H9 (cell line): ENCODE results near the gene BIN1. TPM values are rescaled to one million over a fixed set of nuclear protein-coding genes. Genes with fewer than 3 reads are reported as not detected.

Experiments
- DNase-seq: peaks from one replicate; pipeline ENCODE4 v3.0.0-alpha.2; 2017
- H2AFZ ChIP-seq: one replicate; pipeline ENCODE4 v1.6.1; 2013; ENCODE audit warnings: mild to moderate bottlenecking, low read length, control low read depth, moderate library complexity
- H2AK5ac ChIP-seq: 2 replicates; pipeline ENCODE4 v1.6.1; 2013; ENCODE audit warnings: low read length, control low read depth, mixed read lengths; ENCODE audit not compliant: insufficient read length
- H2BK120ac ChIP-seq: one replicate; pipeline ENCODE4 v1.6.1; 2013; ENCODE audit warnings: low read depth, mild to moderate bottlenecking, low read length, control low read depth, inconsistent platforms; ENCODE audit not compliant: poor library complexity, severe bottlenecking
- H2BK12ac ChIP-seq: 2 replicates; pipeline ENCODE4 v1.6.1; 2013; ENCODE audit warnings: low read length, control low read depth, mixed read lengths, low read depth; ENCODE audit not compliant: insufficient read length
- H2BK15ac ChIP-seq: 2 replicates; pipeline ENCODE4 v1.6.1; 2013; ENCODE audit warnings: low read depth, low read length, control low read depth
- H2BK20ac ChIP-seq: one replicate; pipeline ENCODE4 v1.6.1; 2013; ENCODE audit warnings: low read depth, mild to moderate bottlenecking, low read length, control low read depth, inconsistent platforms; ENCODE audit not compliant: poor library complexity, severe bottlenecking
- H2BK5ac ChIP-seq: 2 replicates; pipeline ENCODE4 v1.6.1; 2013; ENCODE audit warnings: low read length, control low read depth, mixed read lengths; ENCODE audit not compliant: insufficient read length
- H3K14ac ChIP-seq: 2 replicates; pipeline ENCODE4 v1.6.1; 2013; ENCODE audit warnings: low read length, control low read depth; ENCODE audit not compliant: insufficient read depth
- H3K18ac ChIP-seq: 2 replicates; pipeline ENCODE4 v1.6.1; 2013; ENCODE audit warnings: low read depth, mild to moderate bottlenecking, mixed read lengths, low read length, control low read depth; ENCODE audit not compliant: insufficient read length
- H3K23ac ChIP-seq: 2 replicates; pipeline ENCODE4 v1.6.1; 2013; ENCODE audit warnings: low read length, control low read depth, mixed read lengths, low read depth; ENCODE audit not compliant: insufficient read length
- H3K23me2 ChIP-seq: 2 replicates; pipeline ENCODE4 v1.6.1; 2013; ENCODE audit warnings: low read depth, mild to moderate bottlenecking, mixed read lengths, low read length, control low read depth; ENCODE audit not compliant: insufficient read length, poor library complexity, severe bottlenecking
- H3K27ac ChIP-seq: 2 replicates; pipeline ENCODE4 v1.5.1; 2013; ENCODE audit warnings: low read length, control low read depth, mixed read lengths, low read depth; ENCODE audit not compliant: insufficient read length
- H3K27me3 ChIP-seq: 2 replicates; pipeline ENCODE4 v1.6.1; 2013; ENCODE audit warnings: low read length, control low read depth, inconsistent platforms; ENCODE audit not compliant: insufficient read depth
- H3K4ac ChIP-seq: 2 replicates; pipeline ENCODE4 v1.6.1; 2013; ENCODE audit warnings: low read depth, mild to moderate bottlenecking, control low read depth, inconsistent platforms, low read length, moderate library complexity
- H3K4me1 ChIP-seq: 2 replicates; pipeline ENCODE4 v1.6.1; 2013; ENCODE audit warnings: low read length, control low read depth, inconsistent platforms; ENCODE audit not compliant: insufficient read depth
- H3K4me2 ChIP-seq: 2 replicates; pipeline ENCODE4 v1.6.1; 2013; ENCODE audit warnings: low read length, control low read depth, mixed read lengths; ENCODE audit not compliant: insufficient read length, insufficient read depth
- H3K56ac ChIP-seq: 2 replicates; pipeline ENCODE4 v1.6.1; 2013; ENCODE audit warnings: low read depth, mild to moderate bottlenecking, mixed read lengths, low read length, control low read depth; ENCODE audit not compliant: insufficient read length
- H3K79me1 ChIP-seq: 2 replicates; pipeline ENCODE4 v1.6.1; 2013; ENCODE audit warnings: low read depth, mild to moderate bottlenecking, moderate library complexity, low read length, control low read depth, inconsistent platforms; ENCODE audit not compliant: insufficient read depth, poor library complexity, severe bottlenecking
- H3K79me2 ChIP-seq: 2 replicates; pipeline ENCODE4 v1.6.1; 2013; ENCODE audit warnings: low read length, control low read depth, inconsistent platforms; ENCODE audit not compliant: insufficient read depth
- H3K9ac ChIP-seq: 2 replicates; pipeline ENCODE4 v1.6.1; 2013; ENCODE audit warnings: low read length, control low read depth, mixed read lengths; ENCODE audit not compliant: insufficient read length; ENCODE audit errors: extremely low read depth
- H3K9me3 ChIP-seq: one replicate; pipeline ENCODE4 v1.6.1; 2013; ENCODE audit warnings: low read depth, low read length, inconsistent platforms; ENCODE audit not compliant: control insufficient read depth
- H3T11ph ChIP-seq: one replicate; pipeline ENCODE4 v1.6.1; 2013; ENCODE audit warnings: mild to moderate bottlenecking, low read length, control low read depth, inconsistent platforms
- H4K20me1 ChIP-seq: one replicate; pipeline ENCODE4 v1.6.1; 2013; ENCODE audit not compliant: control insufficient read depth, insufficient read length, insufficient read depth
- H4K5ac ChIP-seq: 2 replicates; pipeline ENCODE4 v1.6.1; 2013; ENCODE audit warnings: low read depth, mild to moderate bottlenecking, mixed read lengths, low read length, control low read depth; ENCODE audit not compliant: insufficient read length
- H4K8ac ChIP-seq: replicated peaks from 2 replicates; pipeline ENCODE4 v1.6.1; 2013; ENCODE audit warnings: low read length, control low read depth, mixed read lengths, low read depth; ENCODE audit not compliant: insufficient read length
- H4K91ac ChIP-seq: 2 replicates; pipeline ENCODE4 v1.6.1; 2013; ENCODE audit warnings: low read depth, mild to moderate bottlenecking, moderate library complexity, mixed read lengths, low read length, control low read depth; ENCODE audit not compliant: insufficient read length
- H3K27ac Mint-ChIP-seq, 3 experiments: 2 replicates in 2 of 3; 3 replicates in 1 of 3; pipeline ENCODE4 v1.8.0; 2020 to 2021; ENCODE audit warnings: mixed read lengths in 3 of 3, mild to moderate bottlenecking in 1 of 3, moderate library complexity in 1 of 3
- H3K27me3 Mint-ChIP-seq: 2 replicates; pipeline ENCODE4 v1.8.0; 2021; ENCODE audit warnings: low read depth, mild to moderate bottlenecking, moderate library complexity, mixed read lengths
- H3K36me3 Mint-ChIP-seq, 3 experiments: 2 replicates in 2 of 3; 3 replicates in 1 of 3; pipeline ENCODE4 v1.8.0; 2020 to 2021; ENCODE audit warnings: low read depth in 3 of 3, mixed read lengths in 3 of 3; ENCODE audit not compliant: insufficient read depth in 1 of 3
- H3K4me1 Mint-ChIP-seq, 2 experiments: 2 replicates each; pipeline ENCODE4 v1.8.0; 2020; ENCODE audit warnings: mixed read lengths in 2 of 2
- H3K4me3 Mint-ChIP-seq, 2 experiments: 2 replicates in 1 of 2; 3 replicates in 1 of 2; pipeline ENCODE4 v1.8.0; 2020 to 2021; ENCODE audit warnings: mild to moderate bottlenecking in 2 of 2, mixed read lengths in 2 of 2, moderate library complexity in 1 of 2
- H3K9me3 Mint-ChIP-seq, 2 experiments: 2 replicates in 1 of 2; 3 replicates in 1 of 2; pipeline ENCODE4 v1.8.0; 2020; ENCODE audit warnings: mild to moderate bottlenecking in 2 of 2, mixed read lengths in 2 of 2, moderate library complexity in 1 of 2
- WGBS: extraction: QIAGEN DNeasy Blood & Tissue Kit; methylation state at CpG from one replicate; pipeline ENCODE4 v1.1.7; 2013; ENCODE audit warnings: missing lambda C conversion rate, low lambda C conversion rate, mixed read lengths; ENCODE audit not compliant: insufficient read length; ENCODE audit errors: extremely low coverage; 5-methylcytosine and 5-hydroxymethylcytosine counted together
- total RNA-seq: library from RNA; stranded (reverse); gene quantifications from 2 replicates; pipeline ENCODE4 v1.2.1, GENCODE V29; 2021
- TF ChIP-seq, protein P1 (sequence below): fragments of 200-600 bp; sonication (generic); conservative IDR thresholded peaks from 3 replicates; pipeline ENCODE4 v1.8.0; 2021; ENCODE audit warnings: antibody characterized with exemption, mild to moderate bottlenecking

The BIN1 gene
- total RNA-seq, 1 experiment from 2014 or later: 32.0 TPM

DNA sequence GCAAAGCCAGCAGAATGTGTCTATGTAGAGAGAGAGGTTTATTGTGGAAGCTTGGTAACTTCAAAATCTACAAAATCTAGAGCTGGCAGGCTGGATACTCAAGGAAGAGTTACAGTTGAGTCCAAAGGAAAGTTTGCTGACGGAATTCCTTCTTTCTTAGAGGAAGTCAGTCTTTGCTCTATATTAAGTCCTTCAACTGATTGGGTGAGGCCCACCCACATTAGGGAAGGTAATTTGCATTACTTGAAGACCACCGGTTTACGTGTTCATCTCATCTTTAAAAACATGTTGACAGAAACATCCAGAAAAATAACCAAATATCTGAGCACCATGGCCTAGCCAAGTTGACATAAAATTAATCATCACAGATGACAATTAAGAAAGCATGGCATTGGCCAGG lies 106.8 kb downstream of the BIN1 start:
- H3K56ac ChIP-seq: no peak overlapping the region
- H2BK20ac ChIP-seq: no peak overlapping the region
- H4K8ac ChIP-seq: no peak overlapping the region
- H3K27ac Mint-ChIP-seq: no peak overlapping the region
- no peak overlapping the region for H2BK15ac ChIP-seq
- H3K79me1 ChIP-seq: no peaks in the 10 kb centered on the region
- no peak overlapping the region for H3T11ph ChIP-seq
- no peaks in the 10 kb centered on the region for H3K9me3 ChIP-seq
- H4K91ac ChIP-seq: no peak overlapping the region
- no peak overlapping the region for H3K23ac ChIP-seq
- no peak overlapping the region for H2AFZ ChIP-seq
- H2BK120ac ChIP-seq: no peak overlapping the region
- peaks cover 8 to 9% of the 10 kb centered on the region in 2 experiments for H3K4me1 Mint-ChIP-seq
- H2AK5ac ChIP-seq: no peak overlapping the region
- H3K27me3 ChIP-seq: no peaks in the 10 kb centered on the region
- H2BK5ac ChIP-seq: no peak overlapping the region
- no peaks in the 10 kb centered on the region for H3K36me3 Mint-ChIP-seq
- H3K14ac ChIP-seq: no peak overlapping the region
- H4K20me1 ChIP-seq: no peaks in the 10 kb centered on the region
- no peaks in the 10 kb centered on the region for H3K9me3 Mint-ChIP-seq
- H3K9ac ChIP-seq: no peak overlapping the region
- H3K4me2 ChIP-seq: no peak overlapping the region
- no peak for DNase-seq
- TF ChIP-seq, protein P1, sequence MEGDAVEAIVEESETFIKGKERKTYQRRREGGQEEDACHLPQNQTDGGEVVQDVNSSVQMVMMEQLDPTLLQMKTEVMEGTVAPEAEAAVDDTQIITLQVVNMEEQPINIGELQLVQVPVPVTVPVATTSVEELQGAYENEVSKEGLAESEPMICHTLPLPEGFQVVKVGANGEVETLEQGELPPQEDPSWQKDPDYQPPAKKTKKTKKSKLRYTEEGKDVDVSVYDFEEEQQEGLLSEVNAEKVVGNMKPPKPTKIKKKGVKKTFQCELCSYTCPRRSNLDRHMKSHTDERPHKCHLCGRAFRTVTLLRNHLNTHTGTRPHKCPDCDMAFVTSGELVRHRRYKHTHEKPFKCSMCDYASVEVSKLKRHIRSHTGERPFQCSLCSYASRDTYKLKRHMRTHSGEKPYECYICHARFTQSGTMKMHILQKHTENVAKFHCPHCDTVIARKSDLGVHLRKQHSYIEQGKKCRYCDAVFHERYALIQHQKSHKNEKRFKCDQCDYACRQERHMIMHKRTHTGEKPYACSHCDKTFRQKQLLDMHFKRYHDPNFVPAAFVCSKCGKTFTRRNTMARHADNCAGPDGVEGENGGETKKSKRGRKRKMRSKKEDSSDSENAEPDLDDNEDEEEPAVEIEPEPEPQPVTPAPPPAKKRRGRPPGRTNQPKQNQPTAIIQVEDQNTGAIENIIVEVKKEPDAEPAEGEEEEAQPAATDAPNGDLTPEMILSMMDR: no peak
- H3K4ac ChIP-seq: no peak overlapping the region
- no peaks in the 10 kb centered on the region for H3K23me2 ChIP-seq
- no peak overlapping the region for H3K4me3 Mint-ChIP-seq
- H3K79me2 ChIP-seq: no peaks in the 10 kb centered on the region
- no peak overlapping the region for H3K27ac ChIP-seq
- H3K27me3 Mint-ChIP-seq: no peaks in the 10 kb centered on the region
- H2BK12ac ChIP-seq: no peak overlapping the region
- no peaks in the 10 kb centered on the region; the same call in 1 of the 2 replicates for H3K4me1 ChIP-seq
- no CpG with 5 or more reads among the region's 3 CpGs for WGBS
- no peak overlapping the region for H3K18ac ChIP-seq
- no peak overlapping the region for H4K5ac ChIP-seq
